GM12874 (cell line): Measurements from ENCODE around the gene CETN1.

Experiments used
- CTCF ChIP-seq: IDR thresholded peaks from 2 replicates; pipeline ENCODE4 v1.5.1; 2011; ENCODE audit warnings: low read depth, mild to moderate bottlenecking, control low read depth, low read length, moderate library complexity; ENCODE audit not compliant: insufficient read depth

CETN1 gene

GRCh38 chr18:615092-615521 lies 34.9 kb downstream of the CETN1 start:
- no peak for TF ChIP-seq CTCF

- no peak for TF ChIP-seq CTCF
Observed at GRCh38 chr18:615773-616172, 35.6 kb downstream of the CETN1 start.

GRCh38 chr18:616380-616995 lies 36.3 kb downstream of the CETN1 start:
- peak; percentile 40; the same call in 1 of the 2 replicates for TF ChIP-seq CTCF

GRCh38 chr18:617970-618504 lies 37.9 kb downstream of the CETN1 start:
- TF ChIP-seq CTCF: no peak

- no peak for TF ChIP-seq CTCF
Observed at GRCh38 chr18:618618-619017, 38.4 kb downstream of the CETN1 start.

- no peak for TF ChIP-seq CTCF
Observed at GRCh38 chr18:621291-622043, 41.3 kb downstream of the CETN1 start.

GRCh38 chr18:622289-622688 lies 42.1 kb downstream of the CETN1 start:
- no peak for TF ChIP-seq CTCF
